ENCODE data around the gene EPG5. TPM values are rescaled to one million over a fixed set of nuclear protein-coding genes. Genes with fewer than 3 reads are reported as not detected.

The EPG5 gene
- total RNA-seq, 1 donor from 2014 or later, result 38.5 TPM

- Histone ChIP-seq H3K27me3 (no peaks in the 10 kb centered on the region), H3K36me3 (peaks cover 87% of the 10 kb centered on the region), H3K9me3 (no peaks in the 10 kb centered on the region), H3K4me1 (no peaks in the 10 kb centered on the region), H3K4me3 (no peak overlapping the region), H3K27ac (no peak overlapping the region)
- intact Hi-C loops (cut with DNase I), result no loop called here
- TF ChIP-seq, protein P1, sequence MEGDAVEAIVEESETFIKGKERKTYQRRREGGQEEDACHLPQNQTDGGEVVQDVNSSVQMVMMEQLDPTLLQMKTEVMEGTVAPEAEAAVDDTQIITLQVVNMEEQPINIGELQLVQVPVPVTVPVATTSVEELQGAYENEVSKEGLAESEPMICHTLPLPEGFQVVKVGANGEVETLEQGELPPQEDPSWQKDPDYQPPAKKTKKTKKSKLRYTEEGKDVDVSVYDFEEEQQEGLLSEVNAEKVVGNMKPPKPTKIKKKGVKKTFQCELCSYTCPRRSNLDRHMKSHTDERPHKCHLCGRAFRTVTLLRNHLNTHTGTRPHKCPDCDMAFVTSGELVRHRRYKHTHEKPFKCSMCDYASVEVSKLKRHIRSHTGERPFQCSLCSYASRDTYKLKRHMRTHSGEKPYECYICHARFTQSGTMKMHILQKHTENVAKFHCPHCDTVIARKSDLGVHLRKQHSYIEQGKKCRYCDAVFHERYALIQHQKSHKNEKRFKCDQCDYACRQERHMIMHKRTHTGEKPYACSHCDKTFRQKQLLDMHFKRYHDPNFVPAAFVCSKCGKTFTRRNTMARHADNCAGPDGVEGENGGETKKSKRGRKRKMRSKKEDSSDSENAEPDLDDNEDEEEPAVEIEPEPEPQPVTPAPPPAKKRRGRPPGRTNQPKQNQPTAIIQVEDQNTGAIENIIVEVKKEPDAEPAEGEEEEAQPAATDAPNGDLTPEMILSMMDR (IDR thresholded peaks at IDR 0.05), result no peak
- ATAC-seq (no peak), DNase-seq (no peak)
Measured at GRCh38 chr18:45896991-45897390, 70.1 kb downstream of the EPG5 start.

- Histone ChIP-seq H3K27me3 (no peaks in the 10 kb centered on the region), H3K4me3 (no peak overlapping the region), H3K36me3 (peaks cover 81% of the 10 kb centered on the region), H3K27ac (no peak overlapping the region), H3K9me3 (no peaks in the 10 kb centered on the region), H3K4me1 (no peaks in the 10 kb centered on the region)
- DNase-seq (no peak), ATAC-seq (no peak)
- intact Hi-C loops (cut with DNase I), result no loop called here
- TF ChIP-seq, protein P1 (IDR thresholded peaks at IDR 0.05), result no peak
Measured at GRCh38 chr18:45896452-45896851, 70.7 kb downstream of the EPG5 start.

GRCh38 chr18:45895339-45895738, 71.8 kb downstream of the EPG5 start:
- TF ChIP-seq, protein P1 (IDR thresholded peaks at IDR 0.05), result no peak
- peaks cover 70% of the 10 kb centered on the region for H3K36me3 ChIP-seq
- no peaks in the 10 kb centered on the region for H3K27me3 ChIP-seq
- intact Hi-C loops (cut with DNase I), result no loop called here
- no peak overlapping the region for H3K27ac ChIP-seq
- H3K9me3 ChIP-seq, result no peaks in the 10 kb centered on the region
- ATAC-seq, result no peak
- DNase-seq, result no peak
- H3K4me1 ChIP-seq, result no peaks in the 10 kb centered on the region
- no peak overlapping the region for H3K4me3 ChIP-seq

GRCh38 chr18:45894818-45895217, 72.3 kb downstream of the EPG5 start:
- DNase-seq (no peak), ATAC-seq (no peak)
- intact Hi-C loops (cut with DNase I), result no loop called here
- peaks cover 68% of the 10 kb centered on the region for H3K36me3 ChIP-seq
- H3K4me3 ChIP-seq, result no peak overlapping the region
- H3K27ac ChIP-seq, result no peak overlapping the region
- no peaks in the 10 kb centered on the region for H3K4me1 ChIP-seq
- TF ChIP-seq, protein P1 (IDR thresholded peaks at IDR 0.05), result no peak
- H3K9me3 ChIP-seq, result no peaks in the 10 kb centered on the region
- no peaks in the 10 kb centered on the region for H3K27me3 ChIP-seq

GRCh38 chr18:45891806-45892205, 75.3 kb downstream of the EPG5 start:
- Histone ChIP-seq H3K27ac (no peak overlapping the region), H3K36me3 (peaks cover 64% of the 10 kb centered on the region), H3K9me3 (no peaks in the 10 kb centered on the region), H3K4me3 (no peak overlapping the region), H3K27me3 (no peaks in the 10 kb centered on the region), H3K4me1 (no peaks in the 10 kb centered on the region)
- no peak for DNase-seq
- ATAC-seq, result no peak
- TF ChIP-seq, protein P1 (IDR thresholded peaks at IDR 0.05), result no peak
- intact Hi-C loops (cut with DNase I), result no loop called here

DNA sequence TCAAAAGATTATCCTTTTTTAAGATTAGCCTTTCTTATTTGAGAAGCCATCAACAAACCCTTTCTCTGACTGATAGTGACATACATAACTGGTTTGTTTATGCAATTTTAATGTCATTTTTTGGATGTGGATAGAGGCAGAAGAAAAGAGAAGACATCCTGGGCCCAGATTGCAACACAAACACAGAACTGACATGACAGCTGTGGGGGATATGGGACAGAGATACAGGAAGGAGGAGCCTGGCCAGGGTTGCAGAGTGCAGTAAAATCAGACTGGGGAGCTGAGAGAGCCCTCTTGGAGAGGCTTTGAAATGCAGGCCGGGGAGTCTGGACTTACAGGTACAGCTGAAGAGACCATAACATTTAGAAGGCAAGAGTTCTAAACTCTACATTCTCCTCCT, 76.5 kb downstream of the EPG5 start:
- intact Hi-C loops (cut with DNase I), result no loop called here
- Histone ChIP-seq H3K4me1 (no peaks in the 10 kb centered on the region), H3K36me3 (peaks cover 64% of the 10 kb centered on the region), H3K27me3 (no peaks in the 10 kb centered on the region), H3K4me3 (no peak overlapping the region), H3K9me3 (no peaks in the 10 kb centered on the region), H3K27ac (no peak overlapping the region)
- ATAC-seq (peak; percentile 77), DNase-seq (no peak)
- TF ChIP-seq, protein P1 (IDR thresholded peaks at IDR 0.05), result no peak
